ENCODE data around the gene HK2. TPM values are rescaled to one million over a fixed set of nuclear protein-coding genes. Genes with fewer than 3 reads are reported as not detected.
"Not testable (repeated sequence)": the region's sequence is repeated elsewhere in the genome, so short reads cannot be mapped to it uniquely, and the experiment has no call there.

HK2 gene
- total RNA-seq, 3 donors from 2014 or later: 9.8 to 39.2 (median 19.9) TPM

- Histone ChIP-seq H3K9me3 (no peaks in the 10 kb centered on the region), H3K4me1 (peaks cover 3 to 43% of the 10 kb centered on the region in 2 donors), H3K4me3 (no peak overlapping the region), H3K36me3 (no peaks in the 10 kb centered on the region), H3K27me3 (no peaks in the 10 kb centered on the region), H3K27ac (peak overlapping the region; percentile 77 to 93)
- DNase-seq (ENCODE audit: low spot score in 2 of 2): no peak
- TF ChIP-seq POLR2A (IDR thresholded peaks at IDR 0.05): no peak
- intact Hi-C loops (cut with DNase I; ENCODE audit: low total_unique reads): no loop called here
Observed at GRCh38 chr2:74850496-74851190, 16.7 kb downstream of the HK2 start.

GRCh38 chr2:74851191-74851566 is 17.3 kb downstream of the HK2 start:
- Histone ChIP-seq H3K27me3 (no peaks in the 10 kb centered on the region), H3K4me3 (no peak overlapping the region), H3K36me3 (no peaks in the 10 kb centered on the region), H3K4me1 (peaks cover 0 to 38% of the 10 kb centered on the region in 2 donors), H3K9me3 (no peaks in the 10 kb centered on the region), H3K27ac (peak overlapping the region; percentile 77 to 93)
- DNase-seq (ENCODE audit: low spot score in 2 of 2): no peak
- TF ChIP-seq POLR2AphosphoS5 (IDR thresholded peaks at IDR 0.05) (no peak), POLR2A (IDR thresholded peaks at IDR 0.05) (no peak), CTCF (IDR thresholded peaks at IDR 0.05) (no peak)
- intact Hi-C loops (cut with DNase I; ENCODE audit: low total_unique reads): no loop called here

GRCh38 chr2:74853360-74853759 is 19.4 kb downstream of the HK2 start:
- DNase-seq (ENCODE audit: low spot score in 2 of 2): not testable (repeated sequence)

GRCh38 chr2:74854401-74854800 is 20.5 kb downstream of the HK2 start:
- Histone ChIP-seq H3K27ac (no peak overlapping the region), H3K27me3 (no peaks in the 10 kb centered on the region), H3K9me3 (no peaks in the 10 kb centered on the region), H3K4me3 (no peak overlapping the region), H3K4me1 (peaks cover 0 to 31% of the 10 kb centered on the region in 2 donors), H3K36me3 (no peaks in the 10 kb centered on the region)
- intact Hi-C loops (cut with DNase I; ENCODE audit: low total_unique reads): no loop called here
- no peak for DNase-seq (ENCODE audit: low spot score in 2 of 2)
- no peak for TF ChIP-seq CTCF (IDR thresholded peaks at IDR 0.05)
- no peak for TF ChIP-seq POLR2A (IDR thresholded peaks at IDR 0.05)
- TF ChIP-seq POLR2AphosphoS5 (IDR thresholded peaks at IDR 0.05): no peak

More at GRCh38 chr2:74853360-74853759, 19.4 kb downstream of the HK2 start:
- peak overlapping the region in 1 of 2 donors; percentile 93 for H3K27ac ChIP-seq
- H3K4me3 ChIP-seq; H3K36me3 ChIP-seq; intact Hi-C loops (cut with DNase I; ENCODE audit: low total_unique reads); H3K9me3 ChIP-seq; H3K27me3 ChIP-seq: not testable (repeated sequence)
- peaks cover 0 to 31% of the 10 kb centered on the region in 2 donors for H3K4me1 ChIP-seq

GRCh38 chr2:74855114-74855707 is 21.3 kb downstream of the HK2 start:
- H3K27me3 ChIP-seq; H3K4me3 ChIP-seq; intact Hi-C loops (cut with DNase I; ENCODE audit: low total_unique reads); H3K27ac ChIP-seq; DNase-seq (ENCODE audit: low spot score in 2 of 2); H3K9me3 ChIP-seq; H3K36me3 ChIP-seq: not testable (repeated sequence)
- peaks cover 0 to 24% of the 10 kb centered on the region in 2 donors for H3K4me1 ChIP-seq

GRCh38 chr2:74856004-74856578 is 22.2 kb downstream of the HK2 start:
- peaks cover 0 to 16% of the 10 kb centered on the region in 2 donors for H3K4me1 ChIP-seq
- TF ChIP-seq CTCF (IDR thresholded peaks at IDR 0.05) (no peak), POLR2AphosphoS5 (IDR thresholded peaks at IDR 0.05) (no peak), POLR2A (IDR thresholded peaks at IDR 0.05) (no peak)
- H3K27me3 ChIP-seq: no peaks in the 10 kb centered on the region
- intact Hi-C loops (cut with DNase I; ENCODE audit: low total_unique reads): no loop called here
- H3K36me3 ChIP-seq: no peaks in the 10 kb centered on the region
- H3K4me3 ChIP-seq: no peak overlapping the region
- DNase-seq (ENCODE audit: low spot score in 2 of 2): no peak
- peak overlapping the region in 1 of 2 donors; percentile 33 for H3K27ac ChIP-seq
- no peaks in the 10 kb centered on the region for H3K9me3 ChIP-seq
